ENCODE results near the gene CYTH4. TPM values are rescaled to one million over a fixed set of nuclear protein-coding genes. Genes with fewer than 3 reads are reported as not detected.

The CYTH4 gene
- total RNA-seq, 1 experiment from 2014 or later, result not detected

DNA sequence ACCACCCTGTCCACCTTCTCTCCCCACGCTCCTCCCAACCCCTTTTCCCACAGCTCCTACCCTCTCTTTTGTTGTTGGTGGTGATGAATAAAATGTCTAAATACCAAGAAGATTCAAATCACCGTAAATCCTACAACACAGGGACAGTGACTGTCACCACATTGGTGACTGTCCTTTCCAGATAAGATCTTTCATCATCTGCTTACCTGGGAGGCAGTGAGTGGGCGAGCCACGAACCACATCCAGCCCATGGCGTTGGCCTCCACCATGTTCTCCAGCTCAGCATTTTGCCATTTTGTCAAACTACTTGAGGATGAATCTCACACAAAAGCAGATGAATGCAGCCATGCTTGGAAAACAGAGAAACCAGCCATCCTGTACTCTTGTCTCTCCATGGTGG is 6.7 kb upstream of the CYTH4 start:
- Histone ChIP-seq H2AFZ (no peak overlapping the region), H3F3A (ENCODE audit: insufficient read depth, low read depth) (peaks cover 6% of the 10 kb centered on the region; the same call in 1 of the 2 replicates), H3K27ac (no peak overlapping the region), H3K9me3 (ENCODE audit: insufficient read depth, low read depth) (no peaks in the 10 kb centered on the region), H3K79me2 (ENCODE audit: low read depth) (no peaks in the 10 kb centered on the region), H3K27me3 (ENCODE audit: insufficient read depth, low read depth) (no peaks in the 10 kb centered on the region), H3K4me2 (no peak overlapping the region), H3K36me3 (ENCODE audit: low read depth) (no peaks in the 10 kb centered on the region), H3K9me2 (ENCODE audit: insufficient read depth) (no peaks in the 10 kb centered on the region), H3K4me3 (no peak overlapping the region), H3K4me1 (replicated peaks; ENCODE audit: insufficient read depth) (no peaks in the 10 kb centered on the region), H4K20me1 (ENCODE audit: insufficient read depth) (no peaks in the 10 kb centered on the region)
- TF ChIP-seq, protein P1, sequence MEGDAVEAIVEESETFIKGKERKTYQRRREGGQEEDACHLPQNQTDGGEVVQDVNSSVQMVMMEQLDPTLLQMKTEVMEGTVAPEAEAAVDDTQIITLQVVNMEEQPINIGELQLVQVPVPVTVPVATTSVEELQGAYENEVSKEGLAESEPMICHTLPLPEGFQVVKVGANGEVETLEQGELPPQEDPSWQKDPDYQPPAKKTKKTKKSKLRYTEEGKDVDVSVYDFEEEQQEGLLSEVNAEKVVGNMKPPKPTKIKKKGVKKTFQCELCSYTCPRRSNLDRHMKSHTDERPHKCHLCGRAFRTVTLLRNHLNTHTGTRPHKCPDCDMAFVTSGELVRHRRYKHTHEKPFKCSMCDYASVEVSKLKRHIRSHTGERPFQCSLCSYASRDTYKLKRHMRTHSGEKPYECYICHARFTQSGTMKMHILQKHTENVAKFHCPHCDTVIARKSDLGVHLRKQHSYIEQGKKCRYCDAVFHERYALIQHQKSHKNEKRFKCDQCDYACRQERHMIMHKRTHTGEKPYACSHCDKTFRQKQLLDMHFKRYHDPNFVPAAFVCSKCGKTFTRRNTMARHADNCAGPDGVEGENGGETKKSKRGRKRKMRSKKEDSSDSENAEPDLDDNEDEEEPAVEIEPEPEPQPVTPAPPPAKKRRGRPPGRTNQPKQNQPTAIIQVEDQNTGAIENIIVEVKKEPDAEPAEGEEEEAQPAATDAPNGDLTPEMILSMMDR (conservative IDR thresholded peaks at IDR 0.05), result no peak
- no peak for TF ChIP-seq EZH2 (IDR thresholded peaks at IDR 0.05; ENCODE audit: low read depth)
- no TSS peak for BruUV-seq (replicated peaks)
- no peak for DNase-seq
- CTCF ChIA-PET, result no interaction called here
- intact Hi-C loops (cut with micrococcal nuclease; ENCODE audit: unreplicated experiment), result no loop called here
- POLR2A ChIA-PET (ENCODE audit: unreplicated experiment), result no interaction called here

DNA sequence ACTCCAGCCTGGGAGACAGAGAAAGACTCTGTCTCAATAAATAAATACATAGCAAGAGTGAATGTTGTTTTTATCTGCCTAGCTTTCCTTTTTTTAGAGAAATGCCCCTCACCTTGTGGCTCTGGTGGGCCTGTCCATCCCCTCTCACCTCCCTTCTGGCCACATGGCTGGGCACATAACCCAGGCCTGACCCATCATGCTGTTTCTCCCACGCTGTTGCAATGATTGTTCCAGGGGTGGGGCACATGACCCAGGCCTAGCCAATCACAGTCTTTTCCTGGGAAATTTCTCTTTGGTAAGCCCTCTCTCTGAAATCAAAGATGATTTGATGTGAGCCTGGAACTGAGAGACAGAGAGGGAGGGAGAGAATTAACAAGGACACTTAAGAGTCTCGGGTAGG is 5.5 kb upstream of the CYTH4 start:
- Histone ChIP-seq H3F3A (ENCODE audit: insufficient read depth, low read depth) (no peaks in the 10 kb centered on the region; the same call in 1 of the 2 replicates), H3K27me3 (ENCODE audit: insufficient read depth, low read depth) (no peaks in the 10 kb centered on the region; the same call in 1 of the 2 replicates), H3K79me2 (ENCODE audit: low read depth) (no peaks in the 10 kb centered on the region), H3K27ac (no peak overlapping the region), H3K9me2 (ENCODE audit: insufficient read depth) (no peaks in the 10 kb centered on the region), H3K36me3 (ENCODE audit: low read depth) (no peaks in the 10 kb centered on the region), H3K4me2 (no peak overlapping the region), H2AFZ (no peak overlapping the region), H3K9me3 (ENCODE audit: insufficient read depth, low read depth) (no peaks in the 10 kb centered on the region), H3K4me1 (replicated peaks; ENCODE audit: insufficient read depth) (no peaks in the 10 kb centered on the region), H3K4me3 (no peak overlapping the region), H4K20me1 (ENCODE audit: insufficient read depth) (no peaks in the 10 kb centered on the region)
- ChIA-PET POLR2A (ENCODE audit: unreplicated experiment) (no interaction called here), CTCF (interaction anchor here (0.6 to 0.7 kb wide), 2 partner anchors 9 to 161 kb away, joined by 3 to 8 read pairs; no protein-coding TSS in a partner anchor)
- no TSS peak for BruUV-seq (replicated peaks)
- no peak for TF ChIP-seq EZH2 (IDR thresholded peaks at IDR 0.05; ENCODE audit: low read depth)
- TF ChIP-seq, protein P1 (conservative IDR thresholded peaks at IDR 0.05), result no peak
- intact Hi-C loops (cut with micrococcal nuclease; ENCODE audit: unreplicated experiment), result no loop called here
- DNase-seq, result no peak

DNA sequence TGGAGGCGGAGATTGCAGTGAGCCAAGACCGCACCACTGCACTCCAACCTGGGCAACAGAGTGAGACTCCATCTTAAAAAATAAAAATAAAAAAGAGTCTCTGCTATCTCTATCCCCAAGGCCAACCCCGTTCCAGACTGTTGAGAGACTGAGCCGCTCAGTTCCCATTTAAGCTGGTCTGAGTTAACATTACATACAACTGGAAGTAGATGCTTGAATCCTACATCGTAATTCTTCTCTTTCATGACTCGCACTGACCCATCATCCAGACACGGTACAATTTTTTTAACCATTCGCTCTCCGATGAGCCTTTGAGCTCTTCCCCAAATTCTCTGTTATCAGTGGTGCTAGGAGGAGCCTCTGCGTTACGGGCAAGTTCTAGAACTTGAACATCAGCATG is 4.9 kb upstream of the CYTH4 start:
- Histone ChIP-seq H3K36me3 (ENCODE audit: low read depth) (no peaks in the 10 kb centered on the region), H3K4me3 (no peak overlapping the region), H3K79me2 (ENCODE audit: low read depth) (no peaks in the 10 kb centered on the region), H3K9me3 (ENCODE audit: insufficient read depth, low read depth) (no peaks in the 10 kb centered on the region), H3K27me3 (ENCODE audit: insufficient read depth, low read depth) (peaks cover 2% of the 10 kb centered on the region), H3K4me2 (no peak overlapping the region), H3F3A (ENCODE audit: insufficient read depth, low read depth) (no peaks in the 10 kb centered on the region), H2AFZ (no peak overlapping the region), H3K9me2 (ENCODE audit: insufficient read depth) (no peaks in the 10 kb centered on the region), H3K4me1 (replicated peaks; ENCODE audit: insufficient read depth) (peaks cover 4% of the 10 kb centered on the region; the same call in 1 of the 2 replicates), H3K27ac (no peak overlapping the region), H4K20me1 (ENCODE audit: insufficient read depth) (no peaks in the 10 kb centered on the region)
- CTCF ChIA-PET, result interaction anchor here (0.7 kb wide), 1 partner anchor 160 kb away, joined by 8 read pairs; no protein-coding TSS in a partner anchor
- intact Hi-C loops (cut with micrococcal nuclease; ENCODE audit: unreplicated experiment), result no loop called here
- no TSS peak for BruUV-seq (replicated peaks)
- DNase-seq, result no peak
- POLR2A ChIA-PET (ENCODE audit: unreplicated experiment), result interaction anchor here (0.5 kb wide), 1 partner anchor 501 kb away, joined by 4 read pairs; the partner anchor contains the start of gene IFT27
- TF ChIP-seq, protein P1 (conservative IDR thresholded peaks at IDR 0.05), result no peak
- TF ChIP-seq EZH2 (IDR thresholded peaks at IDR 0.05; ENCODE audit: low read depth), result no peak
